ENCODE results near the gene DHRS1.

DNA sequence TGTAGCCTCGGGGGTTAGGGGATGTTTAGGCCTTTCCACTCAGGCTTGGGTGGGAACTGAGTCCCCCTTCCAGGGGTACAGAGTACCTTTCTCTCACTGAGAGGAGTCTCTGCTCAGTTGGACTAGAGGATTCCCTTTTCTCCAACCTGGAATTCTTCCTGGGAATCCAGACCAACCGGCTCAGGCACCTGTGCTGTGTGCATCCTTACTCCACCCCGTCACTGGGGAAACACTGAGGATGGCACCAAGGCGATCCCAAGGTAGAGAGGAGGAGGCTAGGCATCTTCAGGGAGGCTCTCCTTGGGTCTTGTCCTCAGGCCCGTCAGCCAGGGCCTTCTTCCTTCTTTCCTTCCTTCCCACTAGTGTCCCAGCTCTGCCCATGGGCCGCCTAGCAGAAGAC lies 35.7 kb downstream of the DHRS1 start:
- TF ChIP-seq, protein P1, sequence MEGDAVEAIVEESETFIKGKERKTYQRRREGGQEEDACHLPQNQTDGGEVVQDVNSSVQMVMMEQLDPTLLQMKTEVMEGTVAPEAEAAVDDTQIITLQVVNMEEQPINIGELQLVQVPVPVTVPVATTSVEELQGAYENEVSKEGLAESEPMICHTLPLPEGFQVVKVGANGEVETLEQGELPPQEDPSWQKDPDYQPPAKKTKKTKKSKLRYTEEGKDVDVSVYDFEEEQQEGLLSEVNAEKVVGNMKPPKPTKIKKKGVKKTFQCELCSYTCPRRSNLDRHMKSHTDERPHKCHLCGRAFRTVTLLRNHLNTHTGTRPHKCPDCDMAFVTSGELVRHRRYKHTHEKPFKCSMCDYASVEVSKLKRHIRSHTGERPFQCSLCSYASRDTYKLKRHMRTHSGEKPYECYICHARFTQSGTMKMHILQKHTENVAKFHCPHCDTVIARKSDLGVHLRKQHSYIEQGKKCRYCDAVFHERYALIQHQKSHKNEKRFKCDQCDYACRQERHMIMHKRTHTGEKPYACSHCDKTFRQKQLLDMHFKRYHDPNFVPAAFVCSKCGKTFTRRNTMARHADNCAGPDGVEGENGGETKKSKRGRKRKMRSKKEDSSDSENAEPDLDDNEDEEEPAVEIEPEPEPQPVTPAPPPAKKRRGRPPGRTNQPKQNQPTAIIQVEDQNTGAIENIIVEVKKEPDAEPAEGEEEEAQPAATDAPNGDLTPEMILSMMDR (IDR thresholded peaks at IDR 0.05; ENCODE audit: insufficient read depth, low read depth, low read length) = no peak
- no peak for TF ChIP-seq EZH2 (IDR thresholded peaks at IDR 0.05; ENCODE audit: insufficient read depth, low read length)

Data from astrocyte (in vitro differentiated cells and primary cell).